HL-60/S4 (cell line): ENCODE measurements around the gene ATP5MC2.

Experiments used
- in situ Hi-C: fragments of 300-500 bp; cut with MboI; formaldehyde crosslinking; loops from 2 replicates; pipeline ENCODE4 v1.14.3; 2022; ENCODE audit warnings: low sequenced_read_pairs

ATP5MC2 gene

DNA sequence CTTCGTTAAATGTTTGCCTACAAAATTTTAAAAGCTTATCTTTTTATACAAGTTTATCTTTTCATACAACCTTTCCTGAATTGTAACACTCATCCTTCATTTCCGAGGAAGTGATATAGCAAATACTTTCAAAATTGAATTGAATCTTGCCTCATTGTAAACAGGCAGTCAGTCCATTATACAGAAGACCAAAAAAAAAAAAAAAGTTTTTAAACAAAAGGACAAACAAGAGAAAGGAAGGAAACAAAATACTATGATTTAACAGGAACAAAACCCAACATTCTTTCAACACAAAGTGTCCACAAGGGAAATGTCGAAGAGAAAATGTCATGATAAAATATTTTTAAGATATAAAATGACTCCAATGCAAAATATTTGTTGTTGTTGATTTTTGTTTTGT is 58.2 kb downstream of the ATP5MC2 start:
- in situ Hi-C loops, result no loop called here

- in situ Hi-C loops, result no loop called here
Observed at GRCh38 chr12:53616950-53617349, 58.9 kb downstream of the ATP5MC2 start.
